WTC11 (cell line): Measurements from ENCODE around the gene SYT1. TPM values are rescaled to one million over a fixed set of nuclear protein-coding genes. Genes with fewer than 3 reads are reported as not detected.

ENCODE experiments used
- ATAC-seq: fragments of 200-7000 bp; cut with Tn5 transposase; 2 replicates; pipeline ENCODE4 v1.10.0; 2021; ENCODE audit warnings: mild to moderate bottlenecking, moderate library complexity
- CTCF ChIA-PET: fragments of 300-600 bp; sonication (Branson Sonifier 250); formaldehyde crosslinking; loops from one replicate; lab custom pipeline; 2021; ENCODE audit warnings: antibody characterized with exemption; lab: Charles Lee
- POLR2A ChIA-PET: fragments of 350-600 bp; sonication (Branson Sonifier 250); formaldehyde crosslinking; loops from one replicate; lab custom pipeline; 2021; ENCODE audit warnings: antibody characterized with exemption; lab: Charles Lee
- DNase-seq: peaks from one replicate; pipeline ENCODE4 v3.0.0; 2021; ENCODE audit warnings: low spot score
- H3K27ac Mint-ChIP-seq: 2 replicates; pipeline ENCODE4 v1.8.0; 2021; ENCODE audit warnings: mixed read lengths
- H3K27me3 Mint-ChIP-seq: 2 replicates; pipeline ENCODE4 v1.8.0; 2021; ENCODE audit warnings: low read depth, mild to moderate bottlenecking, moderate library complexity, mixed read lengths
- H3K36me3 Mint-ChIP-seq: 2 replicates; pipeline ENCODE4 v1.8.0; 2021; ENCODE audit warnings: mixed read lengths
- H3K4me1 Mint-ChIP-seq: 2 replicates; pipeline ENCODE4 v1.8.0; 2022; ENCODE audit warnings: mixed read lengths
- H3K4me3 Mint-ChIP-seq: 2 replicates; pipeline ENCODE4 v1.8.0; 2021; ENCODE audit warnings: mild to moderate bottlenecking, moderate library complexity, mixed read lengths
- H3K9me3 Mint-ChIP-seq: 2 replicates; pipeline ENCODE4 v1.8.0; 2021; ENCODE audit warnings: mixed read lengths
- FOXP1 ChIP-seq: sonication (generic); formaldehyde crosslinking; IDR thresholded peaks from 2 replicates; pipeline ENCODE4 v1.8.0; 2022; ENCODE audit warnings: missing genetic modification reagents, mild to moderate bottlenecking, moderate library complexity, borderline replicate concordance
- HMGA2 ChIP-seq: fragments of 250-450 bp; sonication (Bioruptor Pico); IDR thresholded peaks from 2 replicates; pipeline ENCODE4 v1.4.0; 2021; ENCODE audit warnings: mild to moderate bottlenecking, moderate library complexity
- KAT7 ChIP-seq: sonication (generic); formaldehyde crosslinking; IDR thresholded peaks from 2 replicates; pipeline ENCODE4 v1.8.1; 2023; ENCODE audit warnings: missing genetic modification reagents, mild to moderate bottlenecking, borderline replicate concordance
- MYBL2 ChIP-seq: sonication (generic); formaldehyde crosslinking; IDR thresholded peaks from 2 replicates; pipeline ENCODE4 v1.8.1; 2023; ENCODE audit warnings: mild to moderate bottlenecking, moderate library complexity, missing genetic modification reagents
- NFYB ChIP-seq: sonication (generic); formaldehyde crosslinking; conservative IDR thresholded peaks from 2 replicates; pipeline ENCODE4 v1.8.0; 2022; ENCODE audit warnings: low read depth, missing genetic modification reagents
- NR1H2 ChIP-seq: sonication (generic); formaldehyde crosslinking; IDR thresholded peaks from 2 replicates; pipeline ENCODE4 v1.9.0; 2021; ENCODE audit warnings: mild to moderate bottlenecking, moderate library complexity, missing genetic modification reagents
- NR3C1 ChIP-seq: sonication (generic); formaldehyde crosslinking; conservative IDR thresholded peaks from 2 replicates; pipeline ENCODE4 v1.8.1; 2023; ENCODE audit warnings: low read depth, mild to moderate bottlenecking, missing genetic modification reagents
- PRRX2 ChIP-seq: fragments of 250-450 bp; sonication (Bioruptor Pico); IDR thresholded peaks from 2 replicates; pipeline ENCODE4 v1.8.0; 2021; ENCODE audit warnings: mild to moderate bottlenecking
- SP1 ChIP-seq: sonication (generic); formaldehyde crosslinking; conservative IDR thresholded peaks from 2 replicates; pipeline ENCODE4 v1.8.1; 2022; ENCODE audit warnings: missing genetic modification reagents
- TEAD4 ChIP-seq: sonication (generic); formaldehyde crosslinking; IDR thresholded peaks from 2 replicates; pipeline ENCODE4 v1.8.0; 2022; ENCODE audit warnings: mild to moderate bottlenecking, missing genetic modification reagents
- ZNF416 ChIP-seq: fragments of 250-450 bp; sonication (Bioruptor Pico); IDR thresholded peaks from 2 replicates; pipeline ENCODE4 v1.9.0; 2021; ENCODE audit warnings: mild to moderate bottlenecking, inconsistent platforms
- ZNF423 ChIP-seq: fragments of 250-450 bp; sonication (Bioruptor Pico); IDR thresholded peaks from 2 replicates; pipeline ENCODE4 v2.1.2; 2022; ENCODE audit warnings: mild to moderate bottlenecking, moderate library complexity
- total RNA-seq: library from RNA; stranded (reverse); gene quantifications from 3 replicates; pipeline ENCODE4 v1.2.3, GENCODE V29; 2021
- TF ChIP-seq, protein P1 (sequence below): sonication (generic); formaldehyde crosslinking; IDR thresholded peaks from 2 replicates; pipeline ENCODE4 v1.8.0; 2022; ENCODE audit warnings: missing genetic modification reagents
- TF ChIP-seq, protein P2 (sequence below): sonication (generic); formaldehyde crosslinking; IDR thresholded peaks from 2 replicates; pipeline ENCODE4 v1.8.1; 2022; ENCODE audit warnings: mild to moderate bottlenecking, moderate library complexity, missing genetic modification reagents
- TF ChIP-seq, protein P3 (sequence below): sonication (generic); formaldehyde crosslinking; IDR thresholded peaks from 2 replicates; pipeline ENCODE4 v1.8.0; 2023; ENCODE audit warnings: missing genetic modification reagents

Gene SYT1
- total RNA-seq, 1 experiment from 2014 or later, result 45.2 TPM

DNA sequence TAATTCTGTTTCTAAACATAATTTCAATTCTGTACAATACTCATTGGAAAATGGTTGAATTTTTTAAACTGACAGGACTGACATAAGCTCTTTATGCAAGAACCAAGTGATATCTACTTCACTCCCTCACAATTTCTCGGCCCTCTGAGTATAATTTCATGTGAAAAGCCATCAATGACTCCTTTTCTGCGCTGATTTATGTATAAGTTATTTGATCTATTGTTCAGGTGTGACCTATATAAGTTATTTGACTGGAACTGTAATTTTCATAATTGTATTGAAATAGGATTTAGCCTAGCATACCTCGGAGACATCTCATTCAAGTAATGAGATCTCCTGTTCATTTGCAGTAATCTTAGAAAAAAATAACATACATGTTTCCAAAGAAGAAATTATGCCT, 184.4 kb downstream of the SYT1 start:
- Mint-ChIP-seq H3K27ac (no peak overlapping the region), H3K36me3 (peaks cover 21% of the 10 kb centered on the region), H3K27me3 (no peaks in the 10 kb centered on the region), H3K4me3 (no peak overlapping the region), H3K4me1 (peaks cover 8% of the 10 kb centered on the region), H3K9me3 (no peaks in the 10 kb centered on the region)
- POLR2A ChIA-PET, result no interaction called here
- DNase-seq (no peak), ATAC-seq (no peak)
- TF ChIP-seq FOXP1 (CRISPR knock-in tag) (no peak), ZNF423 (no peak), TEAD4 (no peak)
- CTCF ChIA-PET, result no interaction called here

- H3K36me3 Mint-ChIP-seq, result peaks cover 19% of the 10 kb centered on the region
- H3K27me3 Mint-ChIP-seq, result no peaks in the 10 kb centered on the region
- no peaks in the 10 kb centered on the region for H3K9me3 Mint-ChIP-seq
- H3K27ac Mint-ChIP-seq, result no peak overlapping the region
- ChIA-PET CTCF (no interaction called here), POLR2A (no interaction called here)
- TF ChIP-seq TEAD4, result no peak
- TF ChIP-seq HMGA2 (CRISPR knock-in tag), result peak; percentile 94
- no peak for ATAC-seq
- no peak overlapping the region for H3K4me3 Mint-ChIP-seq
- no peaks in the 10 kb centered on the region for H3K4me1 Mint-ChIP-seq
- no peak for DNase-seq
Measured at GRCh38 chr12:79053394-79053793, 188.8 kb downstream of the SYT1 start.

GRCh38 chr12:79055926-79056674, 191.5 kb downstream of the SYT1 start:
- POLR2A ChIA-PET, result no interaction called here
- H3K27ac Mint-ChIP-seq, result no peak overlapping the region
- peaks cover 12% of the 10 kb centered on the region for H3K36me3 Mint-ChIP-seq
- no peak overlapping the region for H3K4me3 Mint-ChIP-seq
- CTCF ChIA-PET, result interaction anchor here (0.6 kb wide), 1 partner anchor 471 kb away, joined by 3 read pairs; no protein-coding TSS in a partner anchor
- no peak for TF ChIP-seq NFYB (CRISPR knock-in tag)
- TF ChIP-seq NR1H2 (CRISPR knock-in tag), result no peak
- TF ChIP-seq, protein P1, sequence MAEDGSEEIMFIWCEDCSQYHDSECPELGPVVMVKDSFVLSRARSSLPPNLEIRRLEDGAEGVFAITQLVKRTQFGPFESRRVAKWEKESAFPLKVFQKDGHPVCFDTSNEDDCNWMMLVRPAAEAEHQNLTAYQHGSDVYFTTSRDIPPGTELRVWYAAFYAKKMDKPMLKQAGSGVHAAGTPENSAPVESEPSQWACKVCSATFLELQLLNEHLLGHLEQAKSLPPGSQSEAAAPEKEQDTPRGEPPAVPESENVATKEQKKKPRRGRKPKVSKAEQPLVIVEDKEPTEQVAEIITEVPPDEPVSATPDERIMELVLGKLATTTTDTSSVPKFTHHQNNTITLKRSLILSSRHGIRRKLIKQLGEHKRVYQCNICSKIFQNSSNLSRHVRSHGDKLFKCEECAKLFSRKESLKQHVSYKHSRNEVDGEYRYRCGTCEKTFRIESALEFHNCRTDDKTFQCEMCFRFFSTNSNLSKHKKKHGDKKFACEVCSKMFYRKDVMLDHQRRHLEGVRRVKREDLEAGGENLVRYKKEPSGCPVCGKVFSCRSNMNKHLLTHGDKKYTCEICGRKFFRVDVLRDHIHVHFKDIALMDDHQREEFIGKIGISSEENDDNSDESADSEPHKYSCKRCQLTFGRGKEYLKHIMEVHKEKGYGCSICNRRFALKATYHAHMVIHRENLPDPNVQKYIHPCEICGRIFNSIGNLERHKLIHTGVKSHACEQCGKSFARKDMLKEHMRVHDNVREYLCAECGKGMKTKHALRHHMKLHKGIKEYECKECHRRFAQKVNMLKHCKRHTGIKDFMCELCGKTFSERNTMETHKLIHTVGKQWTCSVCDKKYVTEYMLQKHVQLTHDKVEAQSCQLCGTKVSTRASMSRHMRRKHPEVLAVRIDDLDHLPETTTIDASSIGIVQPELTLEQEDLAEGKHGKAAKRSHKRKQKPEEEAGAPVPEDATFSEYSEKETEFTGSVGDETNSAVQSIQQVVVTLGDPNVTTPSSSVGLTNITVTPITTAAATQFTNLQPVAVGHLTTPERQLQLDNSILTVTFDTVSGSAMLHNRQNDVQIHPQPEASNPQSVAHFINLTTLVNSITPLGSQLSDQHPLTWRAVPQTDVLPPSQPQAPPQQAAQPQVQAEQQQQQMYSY (CRISPR knock-in tag), result no peak
- no peak for TF ChIP-seq HMGA2 (CRISPR knock-in tag)
- no peak for TF ChIP-seq PRRX2 (CRISPR knock-in tag)
- no peak for TF ChIP-seq KAT7 (CRISPR knock-in tag)
- TF ChIP-seq MYBL2 (CRISPR knock-in tag), result no peak
- TF ChIP-seq, protein P2, sequence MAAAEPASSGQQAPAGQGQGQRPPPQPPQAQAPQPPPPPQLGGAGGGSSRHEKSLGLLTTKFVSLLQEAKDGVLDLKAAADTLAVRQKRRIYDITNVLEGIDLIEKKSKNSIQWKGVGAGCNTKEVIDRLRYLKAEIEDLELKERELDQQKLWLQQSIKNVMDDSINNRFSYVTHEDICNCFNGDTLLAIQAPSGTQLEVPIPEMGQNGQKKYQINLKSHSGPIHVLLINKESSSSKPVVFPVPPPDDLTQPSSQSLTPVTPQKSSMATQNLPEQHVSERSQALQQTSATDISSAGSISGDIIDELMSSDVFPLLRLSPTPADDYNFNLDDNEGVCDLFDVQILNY (CRISPR knock-in tag), result no peak
- no peak for TF ChIP-seq SP1
- no peak for TF ChIP-seq ZNF416 (CRISPR knock-in tag)
- TF ChIP-seq, protein P3, sequence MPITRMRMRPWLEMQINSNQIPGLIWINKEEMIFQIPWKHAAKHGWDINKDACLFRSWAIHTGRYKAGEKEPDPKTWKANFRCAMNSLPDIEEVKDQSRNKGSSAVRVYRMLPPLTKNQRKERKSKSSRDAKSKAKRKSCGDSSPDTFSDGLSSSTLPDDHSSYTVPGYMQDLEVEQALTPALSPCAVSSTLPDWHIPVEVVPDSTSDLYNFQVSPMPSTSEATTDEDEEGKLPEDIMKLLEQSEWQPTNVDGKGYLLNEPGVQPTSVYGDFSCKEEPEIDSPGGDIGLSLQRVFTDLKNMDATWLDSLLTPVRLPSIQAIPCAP (CRISPR knock-in tag), result no peak
- no peak for TF ChIP-seq TEAD4
- TF ChIP-seq NR3C1 (CRISPR knock-in tag), result no peak
- no peak for ATAC-seq
- no peaks in the 10 kb centered on the region for H3K9me3 Mint-ChIP-seq
- DNase-seq, result no peak
- no peaks in the 10 kb centered on the region for H3K27me3 Mint-ChIP-seq
- peaks cover 10% of the 10 kb centered on the region for H3K4me1 Mint-ChIP-seq
